Ureter (tissue), 1 donor: ENCODE data around the gene SESN3. TPM values are rescaled to one million over a fixed set of nuclear protein-coding genes. Genes with fewer than 3 reads are reported as not detected.
"Not testable (repeated sequence)": the region's sequence is repeated elsewhere in the genome, so short reads cannot be mapped to it uniquely, and the experiment has no call there.

Source experiments
- DNase-seq: peaks from one replicate; pipeline ENCODE4 v3.0.0-alpha.2; 2020; ENCODE audit warnings: low spot score
- total RNA-seq: library from RNA; stranded (reverse); gene quantifications from one replicate; pipeline ENCODE4 v1.2.4, GENCODE V29; 2023
- donor health status: DM: yes; HTN: yes; CAD: no.

SESN3 gene
- total RNA-seq, 1 donor from 2014 or later = 35.1 TPM

DNA sequence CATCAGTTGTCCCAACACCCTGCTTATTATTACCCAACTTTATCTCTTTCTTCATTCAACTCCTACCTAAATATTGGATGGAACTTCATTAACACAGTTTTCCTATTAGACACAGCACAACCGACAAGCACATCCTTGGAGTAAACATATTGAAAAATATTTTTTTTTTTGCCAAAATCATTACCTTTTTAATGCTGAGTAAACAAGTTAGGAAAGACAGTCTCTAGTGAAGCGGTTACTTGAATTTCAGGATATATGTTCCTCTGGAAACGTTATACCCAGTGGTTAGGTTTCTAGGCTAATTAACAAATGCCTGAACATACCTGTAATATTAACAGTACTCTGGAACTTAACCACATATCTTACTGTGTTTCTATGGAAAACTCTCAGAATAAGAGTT, 11.4 kb downstream of the SESN3 start:
- DNase-seq = no peak

DNA sequence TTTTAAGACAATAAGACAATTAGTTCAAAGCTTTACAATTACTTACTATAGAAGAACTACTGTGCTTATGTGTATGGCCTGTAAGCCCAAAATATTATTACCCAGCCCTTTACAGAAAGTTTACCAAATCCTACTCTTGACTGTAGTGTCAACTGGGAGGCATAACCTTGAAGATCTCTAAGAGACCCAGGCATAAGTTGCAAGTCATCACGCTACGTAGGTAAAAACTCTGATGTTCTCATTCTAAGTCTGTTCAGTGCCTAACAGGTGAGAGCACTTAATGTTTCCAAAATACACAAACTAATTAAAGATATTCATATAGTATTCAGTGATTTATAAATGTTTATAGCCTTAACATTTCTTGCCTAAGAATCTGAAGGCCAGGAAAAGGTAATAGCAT, 12.9 kb downstream of the SESN3 start:
- DNase-seq = no peak

GRCh38 chr11:95212609-95213008, 18.4 kb downstream of the SESN3 start:
- DNase-seq = no peak

DNA sequence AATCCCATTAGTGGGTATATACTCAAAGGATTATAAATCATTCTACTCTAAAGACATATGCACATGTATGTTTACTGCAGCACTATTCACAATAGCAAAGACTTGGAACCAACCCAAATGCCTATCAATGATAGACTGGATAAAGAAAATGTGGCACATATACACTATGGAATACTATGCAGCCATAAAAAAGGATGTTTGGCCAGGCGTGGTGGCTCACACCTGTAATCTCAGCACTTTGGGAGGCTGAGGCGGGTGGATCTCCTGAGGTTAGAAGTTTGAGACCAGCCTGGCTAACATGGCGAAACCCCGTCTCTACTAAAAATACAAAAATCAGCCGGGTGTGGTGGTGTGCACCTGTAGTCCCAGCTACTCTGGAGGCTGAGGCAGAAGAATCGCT, 21.5 kb downstream of the SESN3 start:
- not testable (repeated sequence) for DNase-seq

- no peak for DNase-seq
These were observed 30.1 kb downstream of the SESN3 start for GRCh38 chr11:95200781-95201457.

GRCh38 chr11:95195831-95196230, 35.2 kb downstream of the SESN3 start:
- no peak for DNase-seq

DNA sequence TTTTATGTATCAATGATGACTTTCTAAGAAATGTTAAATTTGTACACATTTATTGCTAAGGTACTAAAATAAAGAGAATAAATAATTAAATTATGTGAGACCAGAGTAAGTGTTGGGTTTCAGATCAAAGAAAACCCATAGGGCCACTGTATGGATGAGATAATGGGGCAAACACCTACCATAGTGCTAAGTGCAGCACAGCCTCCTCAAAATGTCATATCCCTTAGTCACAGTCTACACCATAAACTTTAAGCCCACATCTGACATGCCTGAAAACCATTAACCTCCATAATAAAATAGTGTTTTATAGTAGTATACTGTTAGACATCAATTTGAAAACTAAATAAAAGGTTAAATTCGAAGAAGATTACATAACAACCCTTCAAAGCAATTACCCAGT, 37.5 kb downstream of the SESN3 start:
- DNase-seq = no peak

DNA sequence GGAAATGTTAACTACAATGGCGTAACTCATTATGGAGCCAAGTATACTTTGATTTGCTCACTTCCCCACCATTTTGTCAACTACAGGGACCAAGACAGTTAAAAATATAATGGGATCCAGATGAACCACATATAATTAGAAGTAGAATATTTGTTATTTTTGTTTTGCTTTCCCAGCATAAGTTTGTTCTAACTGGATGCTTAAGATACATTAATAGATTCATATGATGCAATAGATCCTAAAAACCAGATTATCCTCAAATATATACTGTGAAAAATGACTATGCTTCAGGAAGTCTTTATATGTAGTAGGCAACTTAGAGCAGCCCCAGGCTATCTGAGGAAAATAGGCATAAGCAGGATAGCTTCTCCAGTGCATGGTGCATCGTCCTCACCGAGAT, 38.3 kb downstream of the SESN3 start:
- no peak for DNase-seq

- no peak for DNase-seq
These were observed 43.3 kb downstream of the SESN3 start for GRCh38 chr11:95187723-95188122.

DNA sequence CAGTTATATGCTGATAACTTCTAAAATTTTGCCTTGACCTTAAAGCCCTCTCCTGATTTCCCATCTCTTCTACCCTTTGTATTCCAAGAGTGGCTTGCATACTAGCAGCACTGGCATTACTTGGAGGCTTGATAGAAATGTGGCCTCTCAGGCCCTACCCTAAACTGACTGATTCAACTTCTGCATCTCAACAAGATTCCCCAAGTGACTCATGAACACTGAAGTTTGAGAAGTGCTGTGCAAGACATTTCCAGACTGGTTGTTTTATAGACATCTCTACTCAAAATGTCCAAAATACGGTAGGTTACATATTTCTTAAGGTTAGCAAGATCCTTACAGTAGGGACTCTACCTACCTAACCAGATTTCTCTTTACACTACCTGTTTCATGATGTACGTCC, 48.6 kb downstream of the SESN3 start:
- no peak for DNase-seq

GRCh38 chr11:95175818-95176380, 55.1 kb downstream of the SESN3 start:
- DNase-seq = no peak

DNA sequence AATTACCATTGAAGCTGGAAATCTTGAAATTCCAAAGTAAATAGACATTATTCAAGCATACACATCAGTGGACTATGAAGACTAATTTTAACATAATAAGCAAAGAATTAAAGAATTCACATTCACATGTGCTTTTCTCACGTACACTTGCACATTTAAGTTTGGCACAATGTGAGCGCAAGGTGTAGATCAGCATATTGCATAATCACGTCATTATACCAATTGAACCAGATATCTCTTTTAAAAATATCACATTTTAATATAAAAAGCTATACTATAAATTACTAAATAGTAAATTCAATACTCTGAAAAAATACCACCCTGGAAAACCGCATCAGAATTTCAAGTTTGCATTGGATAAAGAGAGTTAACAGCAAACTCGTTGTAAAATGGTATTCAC, 60.7 kb downstream of the SESN3 start:
- DNase-seq = no peak

DNA sequence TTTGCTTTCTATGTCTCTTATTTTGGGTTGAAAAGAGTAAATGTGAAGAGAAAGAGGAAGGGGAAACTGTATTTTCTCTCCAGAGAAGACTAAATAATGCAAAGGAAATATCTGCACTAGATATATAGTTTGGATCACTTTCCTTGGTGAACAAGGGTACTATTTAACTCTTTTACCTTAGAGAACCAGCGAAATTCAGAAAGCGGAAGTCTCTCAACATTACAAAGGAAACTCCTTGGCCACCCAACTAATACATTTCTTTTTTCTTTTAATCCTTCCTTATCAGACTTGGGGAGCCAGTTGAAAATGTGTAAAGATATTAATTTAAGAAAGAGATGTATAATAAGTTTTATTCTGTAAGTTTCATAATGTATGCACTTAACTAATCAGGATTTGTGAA, 64.2 kb downstream of the SESN3 start:
- no peak for DNase-seq

DNA sequence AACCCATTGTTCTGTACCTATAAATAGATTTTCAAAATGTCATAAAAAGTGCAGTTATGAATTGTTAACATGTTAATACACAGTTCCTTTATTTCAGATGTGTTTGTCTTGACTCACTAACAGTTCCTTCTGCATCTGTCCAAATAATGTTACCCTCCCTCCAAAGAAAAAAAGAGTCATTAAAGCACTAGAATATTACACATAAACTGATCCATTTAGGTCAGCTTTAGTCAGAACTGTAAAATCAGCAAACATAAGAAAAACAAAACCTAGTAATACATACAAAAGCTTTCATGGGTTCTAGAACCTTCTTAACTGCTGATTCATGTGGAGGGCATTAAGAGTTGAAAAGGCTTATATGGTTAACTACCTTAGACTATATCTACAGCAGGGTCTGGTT, 65.4 kb downstream of the SESN3 start:
- no peak for DNase-seq

DNA sequence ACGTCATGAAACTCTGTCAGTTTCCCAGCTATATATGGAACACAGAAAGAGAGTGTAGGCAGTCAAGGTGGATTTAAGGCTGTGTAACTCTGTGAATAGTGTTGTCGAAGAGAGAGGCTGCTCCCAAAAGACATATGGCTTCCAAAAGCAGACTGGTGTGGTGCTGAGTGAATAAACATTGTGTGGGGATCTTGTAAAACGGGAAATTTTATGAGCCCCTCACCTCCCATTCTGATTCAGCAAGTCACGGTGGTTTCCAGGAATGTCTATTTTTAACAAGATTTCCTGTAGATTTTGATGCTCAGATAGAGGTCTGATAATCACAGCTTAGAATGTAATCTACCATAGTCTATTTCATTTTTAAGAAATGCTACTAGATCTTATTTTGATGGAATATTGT, 67.9 kb downstream of the SESN3 start:
- DNase-seq = no peak

DNA sequence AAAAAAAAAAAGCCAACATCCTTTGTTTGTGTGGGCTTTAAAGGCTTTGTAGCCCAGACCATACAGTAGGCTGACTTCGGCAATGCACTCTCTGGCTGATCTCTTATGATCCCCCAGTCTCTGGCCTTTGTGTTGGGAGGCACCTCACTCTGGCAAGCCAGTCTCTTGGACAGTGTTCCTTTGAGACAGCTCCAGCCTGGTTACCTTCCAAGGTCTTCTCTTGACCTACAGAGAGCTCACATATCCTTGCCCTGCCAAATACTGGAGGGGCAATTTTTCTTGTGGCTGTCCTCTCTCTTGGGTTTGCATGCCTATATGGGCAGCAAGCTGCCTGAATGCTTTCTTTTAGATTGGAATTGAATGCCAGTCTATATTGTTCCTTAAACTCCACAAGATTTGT, 69.8 kb downstream of the SESN3 start:
- DNase-seq = no peak

DNA sequence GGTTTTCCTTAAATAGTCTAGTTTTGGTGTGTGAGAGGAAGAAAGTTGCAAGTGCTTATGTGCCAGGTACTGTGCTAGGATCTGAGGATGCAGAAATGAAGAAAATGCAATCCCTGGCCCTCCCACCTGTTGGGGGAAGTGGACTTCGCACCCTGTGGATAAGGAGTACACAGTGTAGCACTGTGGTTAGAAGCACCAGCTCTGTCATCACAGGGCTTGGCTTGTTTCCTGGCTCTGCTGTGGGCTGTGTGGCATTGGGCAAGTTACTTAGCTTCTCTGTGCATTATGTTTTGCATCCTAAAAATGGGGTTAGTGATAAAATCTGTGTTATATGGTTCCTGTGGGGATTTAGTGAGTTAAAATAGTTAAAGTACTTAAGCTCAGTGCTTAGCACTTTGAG, 73.2 kb downstream of the SESN3 start:
- no peak for DNase-seq

DNA sequence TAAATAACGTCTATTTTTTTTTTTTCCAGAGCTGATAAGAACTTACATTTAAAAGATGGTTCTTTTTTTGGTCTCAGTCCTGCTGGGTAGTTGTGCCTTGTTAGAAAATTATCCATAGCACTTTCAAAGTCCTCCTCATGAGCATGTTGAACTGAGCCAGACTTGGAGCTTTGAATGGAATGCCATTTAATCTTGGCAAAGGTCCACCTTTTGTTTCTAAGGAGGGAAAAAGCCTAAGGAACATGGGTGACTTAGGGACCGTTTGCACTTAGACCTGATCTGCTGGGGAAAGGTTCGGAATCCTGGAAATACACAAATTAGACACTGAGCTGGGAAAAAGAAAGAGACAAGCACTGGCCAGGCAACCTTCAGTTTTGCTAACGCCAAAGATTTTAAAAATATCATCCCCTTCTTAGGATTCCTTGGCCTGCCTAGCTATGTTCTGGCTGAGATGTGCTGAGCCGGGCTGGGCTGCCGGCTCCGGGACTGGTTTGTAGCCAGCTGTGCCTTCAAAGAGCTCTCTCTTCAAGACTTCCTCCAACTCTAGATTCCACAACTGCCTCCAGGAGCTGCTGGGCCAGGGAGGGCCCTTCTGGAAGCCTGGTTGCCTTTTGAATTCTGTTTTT, 74.0 kb downstream of the SESN3 start:
- no peak for DNase-seq

DNA sequence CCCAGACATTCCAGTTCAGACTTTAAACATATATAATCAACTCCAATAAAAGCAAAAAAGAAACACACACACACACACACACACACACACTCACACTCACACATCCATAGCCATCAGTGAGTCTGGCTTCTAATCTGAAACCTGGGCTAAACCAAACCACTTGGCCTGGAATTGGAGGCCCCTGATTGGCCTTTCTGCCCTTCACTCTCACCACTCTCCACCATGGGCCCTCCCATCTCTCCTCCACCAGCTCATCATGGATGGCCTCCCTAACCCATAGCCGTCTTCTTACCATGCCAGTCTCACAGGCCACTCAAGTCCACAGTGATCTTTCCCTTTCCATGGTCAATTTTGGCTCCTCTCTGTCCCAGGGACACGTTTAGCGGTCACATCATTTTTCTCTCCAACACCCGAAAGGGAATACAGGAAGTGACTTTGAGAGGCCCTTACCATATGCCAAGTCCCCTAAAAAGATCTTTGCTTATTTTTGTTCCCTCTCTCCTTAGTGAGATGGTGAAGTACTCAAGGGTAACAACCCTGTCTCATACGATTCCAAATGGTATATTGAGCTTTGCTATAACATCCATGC, 74.8 kb downstream of the SESN3 start:
- DNase-seq = no peak

GRCh38 chr11:95155385-95155784, 75.6 kb downstream of the SESN3 start:
- DNase-seq = no peak

- DNase-seq = peak; percentile 64
These were observed 76.5 kb downstream of the SESN3 start for GRCh38 chr11:95154514-95154913.

DNA sequence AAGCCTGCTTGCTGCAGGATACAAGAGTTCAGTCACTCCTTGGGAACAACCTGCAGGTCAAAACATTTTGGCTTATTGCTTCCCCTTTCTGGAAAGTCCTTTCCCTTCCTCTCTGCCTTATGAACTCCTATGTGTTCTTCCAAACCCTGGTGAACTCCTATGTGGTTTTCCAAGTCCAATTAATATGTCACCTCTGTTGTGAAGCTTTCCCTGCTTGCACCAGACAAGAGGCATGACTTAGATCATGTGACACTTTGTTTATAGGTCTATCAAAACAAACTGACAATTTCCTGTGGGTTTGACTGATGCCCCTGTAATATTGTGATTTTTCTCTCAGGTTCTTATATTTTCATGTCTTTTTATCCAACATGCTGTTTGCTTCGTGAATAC, 77.2 kb downstream of the SESN3 start:
- DNase-seq = no peak
